GM21576 (cell line): ENCODE data around the gene ZHX3.

Experiments used
- ATAC-seq: cut with Tn5 transposase; IDR thresholded peaks from one replicate; pipeline ENCODE4 v1.9.1; 2021; ENCODE audit warnings: mild to moderate bottlenecking, moderate library complexity; ENCODE audit not compliant: unreplicated experiment

The ZHX3 gene

DNA sequence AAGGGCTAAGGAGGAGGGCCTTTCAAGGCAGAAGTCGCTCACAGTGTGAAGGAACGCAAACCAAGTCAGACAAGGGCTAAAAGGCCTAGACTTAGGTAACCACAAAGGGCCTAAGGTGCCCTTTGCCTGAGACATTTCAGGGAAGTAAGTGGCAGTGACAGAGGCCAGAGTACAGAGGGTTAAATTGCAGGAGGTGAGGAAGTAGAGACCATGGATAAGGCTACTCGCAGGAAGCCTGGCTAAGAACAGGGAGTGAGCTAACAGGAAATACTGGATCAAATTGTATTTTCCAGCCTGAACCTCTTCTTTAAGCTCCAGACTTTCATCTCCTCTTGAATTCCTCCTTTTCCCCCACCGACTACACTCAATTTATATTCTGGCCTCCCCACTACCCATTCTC, 16.6 kb downstream of the ZHX3 start:
- ATAC-seq: no peak

DNA sequence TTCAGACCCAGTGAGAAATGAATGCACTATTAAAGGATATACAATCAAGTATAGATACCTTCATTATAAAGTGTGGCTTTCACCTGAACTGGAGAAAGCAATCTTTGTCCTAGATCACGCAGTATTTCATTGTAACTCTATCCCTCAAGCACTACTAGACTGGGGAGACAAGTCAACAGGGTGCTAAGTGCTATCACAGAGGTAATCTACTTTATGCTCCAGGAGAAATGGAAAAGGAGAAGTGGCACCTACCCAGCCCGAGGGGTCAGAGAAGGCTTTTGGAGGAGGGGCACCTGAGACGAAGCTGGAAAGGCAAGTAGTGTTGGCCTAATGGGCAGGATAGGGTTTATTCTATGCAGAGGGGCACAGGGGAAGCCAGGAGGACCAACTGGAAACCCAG, 17.1 kb downstream of the ZHX3 start:
- no peak for ATAC-seq

DNA sequence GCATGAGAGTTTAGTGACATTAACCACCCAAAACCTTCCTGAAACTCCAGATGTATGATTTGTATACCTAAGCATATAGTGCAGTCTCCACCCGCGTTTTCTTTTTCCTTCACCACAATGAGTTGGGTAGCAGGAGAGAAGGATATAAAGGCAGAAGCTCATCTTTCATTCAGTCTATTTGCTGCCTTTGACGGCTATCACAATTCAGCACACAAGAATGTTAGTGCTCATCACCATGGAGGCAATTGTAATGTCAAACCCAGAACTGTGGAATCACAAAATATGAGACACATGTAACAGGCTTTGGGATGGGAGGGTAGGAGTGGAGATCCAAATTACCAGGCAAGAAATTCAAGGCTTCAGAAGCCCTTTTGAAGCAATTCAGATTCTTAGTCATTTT, 17.6 kb downstream of the ZHX3 start:
- ATAC-seq: no peak

DNA sequence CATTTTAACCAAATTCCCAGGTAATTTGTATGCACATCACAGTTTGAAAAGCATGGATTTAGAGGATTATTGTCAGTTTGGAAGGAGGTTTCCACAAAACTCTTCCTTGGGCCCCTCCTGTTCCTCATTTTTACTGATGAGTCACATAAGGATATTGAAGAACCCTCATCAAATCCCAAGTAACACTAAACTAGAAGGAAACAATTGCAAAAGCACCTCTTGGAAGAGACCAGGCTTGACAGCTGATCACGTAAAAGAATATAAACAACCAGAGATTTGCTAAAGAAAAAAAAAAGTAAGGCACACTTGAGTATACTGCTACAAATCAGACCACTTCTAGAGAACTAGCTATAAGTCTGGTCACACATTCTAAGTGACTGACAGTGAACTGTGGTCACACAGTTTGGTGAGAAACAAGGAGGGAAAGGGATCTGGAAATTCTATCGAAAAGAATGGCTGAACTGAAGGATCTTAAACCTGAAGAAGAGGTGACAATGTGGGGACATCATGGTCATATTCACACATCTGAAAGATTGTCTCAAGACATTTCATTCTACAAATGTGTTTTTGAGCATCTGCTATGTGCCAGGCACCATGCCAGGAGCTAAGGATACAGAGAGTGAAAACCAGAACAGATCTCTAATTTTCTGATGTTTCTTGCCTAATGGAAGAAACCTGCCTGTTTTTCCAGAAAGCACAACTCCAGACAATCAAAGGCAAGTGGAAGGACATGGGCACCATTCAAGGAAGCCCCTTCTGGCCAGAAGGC, 24.1 kb downstream of the ZHX3 start:
- ATAC-seq: no peak

DNA sequence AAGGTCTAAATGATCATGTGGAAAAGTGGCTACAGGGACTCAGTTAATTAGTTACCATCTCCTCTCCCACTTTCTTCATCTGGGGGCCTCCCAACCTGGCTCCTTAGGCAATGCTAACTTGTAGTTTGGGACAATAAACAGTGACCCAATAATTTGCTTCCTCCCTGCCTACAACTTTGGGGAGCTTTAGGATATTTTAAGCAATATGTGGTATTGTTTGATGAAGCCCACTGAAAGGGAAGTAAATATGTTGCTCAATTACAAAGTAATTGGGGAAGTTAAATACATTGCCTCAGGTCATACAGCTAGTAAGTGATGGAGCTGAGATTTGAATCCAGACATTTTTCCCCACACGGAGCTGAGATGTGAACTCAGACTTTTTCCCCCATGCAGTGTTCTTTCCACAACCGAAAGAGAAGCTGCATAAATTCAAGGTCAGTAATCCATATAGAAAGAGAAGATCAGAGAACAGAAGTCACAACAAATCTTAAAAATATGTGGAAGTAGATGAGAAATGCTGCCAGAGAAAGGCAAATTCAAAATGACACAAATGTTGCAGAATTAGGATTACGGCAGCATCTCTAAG, 26.6 kb downstream of the ZHX3 start:
- ATAC-seq: no peak

DNA sequence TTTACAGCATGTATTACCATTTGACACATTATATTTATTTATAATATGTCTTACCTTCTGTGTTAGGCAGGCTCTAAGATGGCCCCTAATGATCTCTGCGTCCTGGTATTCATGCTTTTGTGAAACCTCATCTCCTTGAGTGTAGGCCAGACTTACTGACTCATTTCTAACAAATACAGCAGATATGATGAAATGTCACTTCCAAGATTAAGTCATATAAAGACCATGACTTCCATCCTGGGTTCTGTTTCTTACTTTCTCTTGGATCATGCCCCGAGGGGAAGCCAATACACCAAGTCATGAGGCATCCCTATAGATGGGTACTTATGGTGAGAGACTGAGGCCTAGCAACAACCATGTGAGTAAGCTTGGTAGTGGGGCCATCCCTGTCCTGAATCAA, 30.2 kb downstream of the ZHX3 start:
- ATAC-seq: no peak

DNA sequence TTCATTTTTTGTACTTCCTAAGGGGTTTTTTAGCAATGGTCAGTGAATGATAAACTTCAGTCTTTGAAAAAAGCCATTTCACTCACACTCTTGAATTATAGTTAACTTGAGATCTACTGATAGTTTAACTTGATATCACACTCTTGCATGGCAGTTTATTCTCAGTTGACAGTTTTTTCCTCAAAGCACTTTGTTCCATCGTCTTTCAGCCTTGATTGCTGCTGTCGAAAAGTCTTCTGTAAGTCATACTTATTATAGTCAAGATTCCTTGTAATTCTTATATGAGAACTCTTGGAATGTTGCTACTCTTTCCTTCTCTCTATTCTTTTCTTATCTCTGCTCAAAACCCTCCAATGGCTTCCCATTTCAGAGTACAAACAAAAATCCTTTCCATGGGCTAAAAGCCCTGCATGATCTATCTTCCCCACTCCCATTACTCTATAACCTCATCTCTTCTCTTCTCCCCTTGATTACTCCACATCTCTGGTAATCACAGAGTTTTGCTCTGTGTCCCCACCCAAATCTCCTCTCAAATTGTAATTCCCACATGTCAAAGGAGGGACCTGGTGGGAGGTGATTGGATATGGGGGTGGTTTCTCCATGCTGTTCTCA, 31.2 kb downstream of the ZHX3 start:
- no peak for ATAC-seq

DNA sequence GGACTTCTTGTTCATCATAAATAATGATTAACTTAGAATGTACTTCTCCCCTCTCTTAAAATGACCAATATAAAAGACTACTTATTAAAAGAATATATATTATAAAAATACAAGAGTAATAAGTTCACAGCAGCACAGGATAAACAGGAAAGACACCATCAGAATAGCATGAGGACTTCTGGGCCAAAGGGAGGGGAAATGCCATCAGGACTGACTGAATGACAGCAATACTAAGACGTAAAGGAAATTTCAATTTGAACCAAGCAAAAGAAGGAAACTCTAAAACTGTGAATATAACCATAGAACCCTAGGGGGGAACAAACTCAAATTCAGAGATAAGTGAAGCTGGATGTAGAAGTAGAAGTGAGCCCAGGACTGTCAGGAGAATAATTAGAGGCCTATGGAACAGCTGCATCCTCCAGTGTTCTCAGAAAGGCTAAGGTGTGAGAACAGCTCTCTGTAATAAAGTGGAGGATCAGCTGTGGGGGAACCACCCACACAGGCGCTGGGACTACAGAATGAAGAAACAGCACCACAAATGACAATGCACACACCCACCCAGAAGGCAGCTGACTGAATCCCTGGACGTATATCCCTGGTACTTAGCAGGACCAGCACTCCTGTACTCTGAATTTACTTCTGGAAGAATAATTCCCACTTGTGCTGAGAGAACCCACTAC, 37.8 kb downstream of the ZHX3 start:
- ATAC-seq: no peak

DNA sequence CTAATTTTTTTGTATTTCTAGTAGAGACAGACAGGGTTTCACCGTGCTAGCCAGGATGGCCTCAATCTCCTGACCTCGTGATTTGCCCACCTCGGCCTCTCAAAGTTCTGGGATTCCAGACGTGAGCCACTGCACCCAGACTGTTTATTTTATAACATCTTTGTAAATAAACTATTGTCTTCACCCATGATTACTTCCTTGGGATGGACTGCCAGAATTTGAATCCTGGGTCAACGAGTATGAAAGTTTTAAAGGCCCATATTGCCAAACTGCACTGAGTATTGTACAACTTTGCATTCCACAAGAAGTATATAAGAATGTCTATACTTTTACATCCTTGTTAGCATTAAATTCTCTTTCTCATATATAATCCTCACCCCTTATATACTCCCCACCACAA, 38.6 kb downstream of the ZHX3 start:
- no peak for ATAC-seq

DNA sequence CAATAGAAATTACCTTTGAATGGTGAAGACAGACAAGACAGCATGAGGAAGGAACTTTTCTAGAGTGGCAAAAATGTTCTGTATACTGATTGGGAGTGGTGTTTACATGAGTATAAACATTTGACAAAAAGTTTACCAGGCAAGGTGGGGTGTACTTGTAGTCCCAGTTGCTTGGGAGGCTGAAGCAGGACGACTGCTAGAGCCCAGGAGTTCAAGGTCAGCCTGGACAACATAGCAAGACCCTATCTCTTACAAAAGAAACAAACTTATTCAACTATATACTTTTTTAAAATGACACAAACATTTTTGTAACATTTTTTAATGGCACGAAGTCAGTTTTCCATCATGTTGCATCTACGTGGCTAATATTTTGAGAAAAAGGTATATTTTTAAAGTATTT, 40.5 kb downstream of the ZHX3 start:
- ATAC-seq: no peak

DNA sequence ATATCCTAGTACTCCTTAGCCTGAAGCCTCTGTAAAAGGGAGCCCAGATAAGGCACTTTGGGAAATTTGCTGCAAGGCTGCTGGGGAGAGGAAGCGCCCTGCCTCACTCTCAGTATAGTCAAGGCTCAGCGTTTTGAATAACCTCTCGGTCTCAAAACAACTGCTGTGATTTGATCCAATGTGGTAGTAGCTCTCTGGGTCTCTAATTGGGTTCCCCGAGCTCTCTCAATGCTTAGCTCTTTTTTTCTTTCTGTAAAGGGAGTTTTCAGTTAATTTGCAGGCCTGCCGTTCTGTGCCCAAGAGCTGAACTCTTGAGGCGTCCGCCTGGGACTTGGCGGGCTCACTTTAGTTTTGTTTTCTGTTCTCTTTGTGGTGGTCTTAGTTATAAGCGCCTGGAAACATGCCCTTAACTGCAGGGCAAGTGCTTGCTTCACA, 41.2 kb downstream of the ZHX3 start:
- no peak for ATAC-seq

DNA sequence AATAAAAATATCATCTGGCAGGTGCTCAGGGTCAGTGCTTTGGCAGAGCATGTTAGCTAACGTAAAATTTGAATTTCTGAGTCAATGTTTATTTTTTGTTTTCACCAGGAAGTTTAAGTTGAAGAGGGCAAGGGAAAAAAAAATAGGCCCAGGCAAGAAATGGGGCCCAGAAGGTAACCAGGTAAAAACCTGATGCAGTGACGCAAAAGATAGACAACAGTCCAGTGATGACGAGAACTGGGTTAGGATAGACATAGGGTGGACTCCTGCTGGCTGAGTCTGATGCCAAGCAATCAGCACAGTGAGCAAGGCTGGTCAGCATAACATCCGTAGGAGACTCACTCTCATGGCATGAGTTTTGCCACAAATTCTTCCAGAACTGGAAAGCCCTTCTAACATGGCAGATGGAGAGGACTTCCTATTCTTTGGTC, 42.2 kb downstream of the ZHX3 start:
- no peak for ATAC-seq

DNA sequence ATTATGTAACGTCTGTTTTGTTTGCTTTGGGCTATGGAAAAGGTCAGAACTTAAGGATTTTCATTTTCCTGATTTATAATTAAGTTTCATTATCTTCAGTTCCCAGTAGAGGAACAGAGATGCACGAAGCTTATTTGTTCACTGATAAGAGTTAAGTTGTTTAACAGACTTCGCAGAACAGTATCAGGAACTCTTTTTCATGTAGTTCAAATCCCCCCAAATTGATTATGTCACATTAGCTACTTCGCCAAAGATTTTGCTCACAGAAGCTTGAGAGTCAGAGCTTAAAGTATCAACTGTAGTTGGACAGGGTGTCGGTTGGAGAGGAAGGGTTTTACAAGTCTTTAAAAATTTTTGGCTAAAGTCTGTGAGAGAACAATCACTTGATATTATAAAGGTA, 43.4 kb downstream of the ZHX3 start:
- no peak for ATAC-seq

DNA sequence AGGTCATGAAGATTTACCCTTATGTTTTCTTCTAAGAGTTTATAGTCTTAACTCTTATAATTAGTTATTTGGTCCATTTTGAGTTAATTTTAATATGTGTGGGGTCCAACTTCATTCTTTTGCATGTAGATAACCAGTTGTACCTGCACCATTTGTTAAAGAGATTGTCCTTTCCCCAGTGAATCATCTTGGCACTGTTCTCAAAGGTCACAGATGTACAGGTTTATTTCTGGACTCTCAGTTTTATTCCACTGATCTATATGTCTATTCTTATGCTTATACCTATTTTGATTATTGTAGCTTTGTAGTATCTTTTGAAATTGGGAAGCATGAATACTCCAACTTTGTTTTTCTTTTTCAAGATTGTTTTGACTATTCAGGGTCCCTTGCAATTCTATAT, 44.1 kb downstream of the ZHX3 start:
- ATAC-seq: no peak

DNA sequence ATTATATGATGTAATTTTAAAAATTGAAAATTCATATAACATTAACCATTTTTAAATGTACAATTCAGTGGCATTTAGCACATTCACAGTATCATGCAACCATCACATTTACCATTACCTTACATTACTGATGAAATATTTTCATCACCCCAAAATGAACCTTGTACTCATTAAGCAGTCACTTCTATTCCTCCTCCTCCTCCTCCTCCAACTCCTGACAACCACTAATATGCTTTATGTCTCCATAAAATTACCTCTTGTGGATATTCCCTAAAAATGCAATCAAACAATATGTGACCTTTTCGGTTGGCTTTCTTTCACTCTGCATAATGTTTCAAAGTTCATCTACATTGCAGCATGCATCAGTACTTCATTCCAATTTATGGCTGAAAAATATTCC, 45.2 kb downstream of the ZHX3 start:
- ATAC-seq: no peak

DNA sequence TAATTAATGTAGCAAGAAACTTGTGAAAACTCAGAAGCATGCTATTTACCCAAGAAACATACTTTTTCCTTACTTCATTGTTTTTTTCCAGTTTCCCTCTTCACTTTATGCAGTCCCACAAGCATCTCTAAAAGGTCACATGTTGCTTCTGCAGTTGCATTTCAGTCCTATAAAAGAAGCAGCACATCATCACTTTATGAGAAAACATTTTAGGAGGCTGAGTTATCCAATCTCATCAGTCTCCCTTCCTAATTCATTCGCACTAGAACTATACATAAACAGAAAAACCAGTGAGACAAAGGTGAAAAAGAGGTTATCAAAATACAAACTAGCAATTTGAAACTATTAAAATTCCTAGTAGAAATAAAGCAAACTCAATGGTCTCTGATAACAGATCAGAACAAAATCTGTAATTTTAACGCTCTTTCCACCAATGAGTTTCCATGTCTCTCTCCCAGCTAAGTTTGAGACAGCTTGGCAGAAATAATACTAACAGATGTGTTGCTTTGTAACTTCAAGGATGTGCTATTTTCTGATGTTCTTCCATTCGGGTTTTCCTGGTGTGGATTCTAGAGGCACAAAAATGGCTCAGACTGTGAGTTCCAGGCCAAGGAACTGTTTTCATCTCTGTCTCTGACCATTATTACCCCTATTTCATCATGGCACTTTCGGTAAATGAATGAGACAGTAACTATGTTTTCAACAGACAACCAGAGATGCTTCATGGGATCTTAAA, 48.4 kb downstream of the ZHX3 start:
- no peak for ATAC-seq

DNA sequence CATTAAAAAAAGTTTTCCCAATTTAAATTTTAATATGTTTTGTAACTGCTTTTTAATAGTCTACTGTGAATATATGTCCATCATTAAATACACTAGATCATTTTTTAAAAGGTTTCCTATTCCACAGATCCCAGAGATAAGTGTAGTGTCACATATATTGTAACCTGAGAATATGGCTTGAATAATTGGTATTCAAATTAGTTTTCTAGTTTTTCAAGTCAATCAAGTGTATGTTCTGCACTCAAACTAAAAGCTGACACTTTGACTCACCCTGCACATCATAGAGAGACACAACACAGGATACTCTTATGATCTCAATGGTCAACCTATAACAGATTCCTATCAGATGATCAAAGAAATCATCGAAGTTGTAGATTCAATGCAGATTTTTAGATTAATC, 49.1 kb downstream of the ZHX3 start:
- ATAC-seq: no peak

DNA sequence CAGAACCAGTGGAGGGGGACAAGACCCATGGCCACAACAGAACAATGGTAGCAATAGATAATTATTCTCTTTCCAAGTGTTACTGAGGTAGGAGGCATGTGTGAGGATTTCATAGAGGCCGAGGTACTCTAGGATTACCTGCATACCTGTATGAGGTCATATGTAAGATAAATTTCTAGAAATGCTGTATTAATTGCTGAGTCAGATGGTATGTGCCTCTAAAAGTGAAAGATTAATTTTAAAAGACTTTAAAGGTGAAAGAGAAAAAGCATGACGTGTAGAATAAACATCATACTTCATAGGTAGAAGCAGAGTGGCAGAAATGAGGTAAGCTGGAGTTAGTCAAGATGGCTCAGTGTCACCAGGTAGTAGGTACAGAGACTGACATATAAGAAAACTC, 51.6 kb downstream of the ZHX3 start:
- no peak for ATAC-seq

DNA sequence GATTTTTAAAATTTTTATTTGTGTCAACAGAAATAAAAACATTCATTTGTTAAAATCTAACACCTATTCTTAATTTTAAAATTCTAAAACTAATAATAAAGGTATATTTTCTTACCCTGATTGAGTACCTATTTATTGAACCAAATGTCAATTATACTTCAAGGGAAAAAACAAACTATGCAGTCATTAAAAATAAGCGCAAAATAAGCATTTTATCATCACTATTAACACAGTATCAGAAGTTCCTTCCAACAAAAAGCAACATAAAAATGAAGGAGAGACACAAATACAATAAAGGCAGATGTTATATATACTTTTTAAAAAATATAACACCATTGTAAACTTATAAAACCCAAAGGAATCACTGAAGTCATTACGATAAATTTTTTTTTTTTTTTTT, 52.7 kb downstream of the ZHX3 start:
- ATAC-seq: no peak

DNA sequence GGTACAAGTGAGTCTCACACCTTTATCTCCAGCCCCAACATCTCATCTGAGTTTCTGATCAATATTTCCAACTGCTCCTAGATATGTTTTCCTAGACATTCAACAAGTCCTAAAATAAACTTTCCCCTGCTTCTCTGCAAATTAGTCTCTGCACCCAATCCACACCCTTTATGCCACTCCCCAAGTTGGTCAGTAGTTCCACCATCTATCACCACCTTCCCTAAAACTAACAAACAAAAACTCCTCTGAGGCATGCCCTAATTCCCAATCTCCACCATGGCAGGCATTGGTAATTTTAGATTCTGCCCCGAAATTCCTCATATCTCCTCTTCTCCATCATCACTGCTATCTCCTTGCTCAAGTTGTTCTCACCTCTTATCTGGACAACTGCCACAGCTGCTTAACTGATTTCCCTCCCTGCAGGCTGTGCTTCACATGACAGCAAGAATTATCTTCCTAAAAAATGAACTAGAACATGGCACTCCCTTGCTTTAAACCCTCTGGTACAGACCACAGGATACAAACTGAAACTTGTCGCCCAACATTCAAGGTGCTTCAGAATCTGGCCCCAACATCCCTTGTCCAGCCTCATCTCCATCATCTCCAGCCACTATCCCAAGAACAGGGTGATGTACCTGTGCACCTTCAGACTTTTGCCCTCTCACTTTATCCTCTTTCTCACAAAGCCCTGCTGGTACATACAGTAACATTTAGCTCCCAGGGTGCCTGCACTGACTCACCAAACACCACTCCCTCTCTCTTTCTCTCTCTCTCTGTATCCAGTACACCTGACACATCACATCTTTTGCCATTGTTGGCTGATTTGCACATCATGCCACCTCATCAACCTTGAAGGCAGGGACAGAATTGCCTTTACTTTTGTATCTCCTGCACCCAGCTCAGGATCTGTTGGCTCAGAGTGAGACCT, 55.5 kb downstream of the ZHX3 start:
- ATAC-seq: no peak
